GM12872 (cell line): ENCODE measurements around the gene PRR36.
A peak's percentile ranks its signal among the peaks of the same experiment; 100 is the strongest.

Experiments used
- TF ChIP-seq, protein P1 (sequence below): IDR thresholded peaks from 3 replicates; pipeline ENCODE4 v1.5.1; 2011; ENCODE audit warnings: low read depth, mild to moderate bottlenecking, low read length, moderate library complexity; ENCODE audit not compliant: insufficient read depth

The PRR36 gene

DNA sequence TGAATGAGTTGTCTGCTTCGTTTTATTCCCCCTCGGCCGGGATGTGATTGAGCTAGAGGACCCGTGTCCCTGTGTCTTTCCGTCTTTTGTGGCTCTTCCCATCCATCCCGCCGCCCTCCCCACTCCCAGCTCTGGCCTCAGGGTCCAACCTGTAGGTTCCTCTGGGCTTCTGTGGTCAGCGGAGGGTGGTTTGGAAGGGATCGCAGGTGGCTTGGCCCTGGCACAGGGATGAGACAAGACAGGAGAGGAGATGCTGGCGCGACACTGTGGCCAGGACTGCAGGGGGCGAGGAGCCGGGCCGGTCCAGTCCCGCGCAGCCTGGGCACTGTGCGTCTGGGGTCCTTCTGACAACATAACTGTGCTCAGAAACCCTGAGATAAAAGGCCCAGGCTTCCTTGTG, 42.2 kb downstream of the PRR36 start:
- TF ChIP-seq, protein P1, sequence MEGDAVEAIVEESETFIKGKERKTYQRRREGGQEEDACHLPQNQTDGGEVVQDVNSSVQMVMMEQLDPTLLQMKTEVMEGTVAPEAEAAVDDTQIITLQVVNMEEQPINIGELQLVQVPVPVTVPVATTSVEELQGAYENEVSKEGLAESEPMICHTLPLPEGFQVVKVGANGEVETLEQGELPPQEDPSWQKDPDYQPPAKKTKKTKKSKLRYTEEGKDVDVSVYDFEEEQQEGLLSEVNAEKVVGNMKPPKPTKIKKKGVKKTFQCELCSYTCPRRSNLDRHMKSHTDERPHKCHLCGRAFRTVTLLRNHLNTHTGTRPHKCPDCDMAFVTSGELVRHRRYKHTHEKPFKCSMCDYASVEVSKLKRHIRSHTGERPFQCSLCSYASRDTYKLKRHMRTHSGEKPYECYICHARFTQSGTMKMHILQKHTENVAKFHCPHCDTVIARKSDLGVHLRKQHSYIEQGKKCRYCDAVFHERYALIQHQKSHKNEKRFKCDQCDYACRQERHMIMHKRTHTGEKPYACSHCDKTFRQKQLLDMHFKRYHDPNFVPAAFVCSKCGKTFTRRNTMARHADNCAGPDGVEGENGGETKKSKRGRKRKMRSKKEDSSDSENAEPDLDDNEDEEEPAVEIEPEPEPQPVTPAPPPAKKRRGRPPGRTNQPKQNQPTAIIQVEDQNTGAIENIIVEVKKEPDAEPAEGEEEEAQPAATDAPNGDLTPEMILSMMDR: no peak

DNA sequence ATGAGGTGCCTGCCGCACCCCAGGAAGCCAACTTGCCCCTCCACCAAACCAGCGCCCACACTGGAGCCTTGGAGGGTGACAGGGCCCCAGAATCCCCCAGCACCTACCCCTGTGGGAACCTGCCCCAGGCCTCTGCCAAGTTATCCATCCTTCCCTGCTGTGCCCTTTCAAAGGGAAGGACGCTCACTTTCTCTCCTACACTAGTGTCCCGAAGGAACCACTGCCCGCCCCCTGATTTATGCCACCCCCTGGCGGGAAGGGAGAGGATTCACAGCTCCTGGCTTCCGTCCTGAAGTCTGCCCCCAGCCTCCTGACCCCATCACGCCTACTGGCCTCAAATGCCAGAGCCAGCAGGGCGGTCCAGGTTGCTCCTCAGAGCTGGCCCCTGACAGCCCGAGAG, 42.7 kb downstream of the PRR36 start:
- TF ChIP-seq, protein P1: peak; percentile 26; the same call in 1 of the 3 replicates

DNA sequence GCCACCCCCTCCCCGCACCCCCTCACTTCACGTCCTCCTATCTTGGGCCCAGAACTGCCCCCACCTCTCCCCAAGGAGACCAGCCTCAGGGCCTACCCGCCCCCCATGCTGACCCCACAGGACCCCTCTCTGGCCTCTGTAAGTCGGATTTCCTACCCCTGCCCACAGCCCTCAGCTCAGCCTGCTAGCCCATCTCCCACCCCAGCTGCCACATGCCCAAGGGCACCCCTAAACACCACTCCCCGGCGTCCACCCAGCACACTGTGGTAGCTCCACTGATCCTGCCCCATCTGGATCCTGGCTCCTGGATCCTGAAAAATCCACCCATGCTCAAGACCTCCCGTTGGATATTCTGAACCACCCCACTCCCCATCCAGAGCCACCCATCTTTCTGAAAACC, 43.4 kb downstream of the PRR36 start:
- TF ChIP-seq, protein P1: no peak

DNA sequence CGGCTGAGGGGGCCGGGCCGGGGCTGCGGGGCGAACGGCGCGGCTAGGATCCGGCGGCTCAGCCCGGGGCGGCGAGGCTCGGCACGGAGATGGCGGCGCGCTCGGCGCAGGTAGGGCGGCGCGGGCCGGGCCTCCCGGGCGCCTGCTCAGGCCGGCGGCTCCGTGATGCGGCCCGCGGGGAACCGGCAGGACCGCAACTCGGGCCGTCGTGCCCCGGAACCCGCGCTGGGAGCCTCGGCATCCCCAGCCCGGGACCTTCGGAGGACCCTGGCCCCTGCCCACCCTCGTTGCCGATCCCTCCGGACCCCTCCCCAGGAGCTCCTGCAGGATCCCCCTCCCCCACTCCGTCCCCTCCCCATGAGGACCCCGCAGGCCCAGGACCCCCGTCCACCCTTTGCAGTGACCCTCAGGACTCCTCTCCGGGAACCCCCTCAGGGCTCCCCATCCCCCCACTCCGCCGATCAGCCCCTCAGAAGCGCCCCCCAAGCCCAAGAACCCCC, 43.9 kb downstream of the PRR36 start:
- TF ChIP-seq, protein P1: no peak

DNA sequence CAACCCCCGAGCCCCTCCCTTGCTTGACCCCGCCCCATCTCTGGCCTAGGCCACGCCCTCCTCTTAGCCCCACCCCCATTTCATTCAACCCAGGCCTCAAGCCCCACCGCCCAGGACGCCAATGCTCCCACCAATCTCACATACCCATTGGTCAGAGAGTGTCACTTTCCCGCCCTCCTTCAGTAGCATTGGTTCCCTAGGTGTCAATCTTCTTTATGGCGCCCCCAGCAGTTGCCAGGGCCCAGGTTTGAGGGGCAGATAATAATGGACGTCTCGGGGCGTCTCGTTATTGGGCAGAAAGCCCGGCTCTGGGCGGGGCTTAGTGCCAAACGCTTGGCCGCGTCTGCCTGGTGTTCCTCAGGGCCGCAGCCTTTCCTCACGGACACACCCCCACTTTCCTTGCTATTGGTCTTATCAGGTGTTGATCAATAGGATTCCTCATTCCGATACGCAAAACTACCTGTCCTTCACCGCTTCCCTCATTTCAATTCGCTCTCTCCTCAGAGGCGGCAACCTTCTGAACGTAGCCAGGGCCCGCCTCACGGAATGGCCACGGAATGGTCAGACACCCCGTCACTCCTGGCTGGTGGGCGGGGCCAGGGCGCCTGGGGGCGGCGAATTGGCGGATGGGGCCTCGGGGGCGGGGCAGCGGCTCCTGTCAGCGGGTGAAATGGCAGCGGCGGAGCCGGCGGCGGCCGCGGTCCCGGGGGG, 44.5 kb downstream of the PRR36 start, which contains the start of gene EVI5L:
Gene EVI5L, plus strand, starts transcription at position 658 of the 711 bp plus-strand sequence. CDS start 16,325 bp downstream, outside the sequence.
- TF ChIP-seq, protein P1: no peak

DNA sequence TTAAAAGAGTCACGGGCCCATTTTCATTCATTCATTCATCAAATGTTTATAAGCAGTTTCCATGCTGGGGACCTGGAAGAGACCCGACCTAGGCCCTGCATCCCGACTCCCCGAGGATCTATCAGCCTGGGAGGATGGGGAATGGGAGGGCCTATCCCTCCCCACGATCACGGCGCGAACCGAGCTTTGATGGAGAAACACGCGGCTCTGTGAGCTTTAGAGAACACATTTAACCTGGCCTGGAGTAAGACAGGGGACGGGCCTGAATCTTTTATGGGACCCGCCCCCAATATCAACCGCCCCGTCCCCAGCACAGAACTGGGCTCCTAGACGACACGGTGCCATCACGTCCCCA, 45.0 kb downstream of the PRR36 start:
- TF ChIP-seq, protein P1: no peak

DNA sequence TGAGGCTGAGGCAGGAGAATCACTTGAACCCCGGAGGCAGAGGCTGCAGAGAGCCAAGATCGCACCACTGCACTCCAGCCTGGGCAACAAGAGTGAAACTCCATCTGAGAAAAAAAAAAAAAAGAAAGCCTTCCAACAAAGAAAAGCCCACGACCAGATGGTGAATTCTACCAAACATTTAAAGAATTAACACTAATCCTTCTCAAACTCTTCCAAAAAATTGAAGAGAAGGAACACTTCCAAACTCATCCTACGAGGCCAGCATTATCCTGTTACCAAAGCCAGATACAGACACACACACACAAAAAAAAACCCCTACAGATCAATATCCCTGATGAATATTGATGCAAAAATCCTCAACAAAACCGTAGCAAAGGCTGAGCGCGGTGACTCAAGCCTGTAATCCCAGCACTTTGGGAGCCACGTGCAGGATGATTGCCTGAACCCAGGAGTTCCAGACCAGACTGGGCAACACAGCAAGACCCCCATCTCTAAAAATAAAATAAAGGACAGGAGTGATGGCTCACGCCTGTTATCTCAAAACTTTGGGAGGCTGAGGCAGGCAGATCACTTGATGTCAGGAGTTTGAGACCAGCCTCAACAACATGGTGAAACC, 50.4 kb downstream of the PRR36 start:
- TF ChIP-seq, protein P1: no peak
